ENCODE results near the gene ASIC2. TPM values are rescaled to one million over a fixed set of nuclear protein-coding genes. Genes with fewer than 3 reads are reported as not detected.
A peak's percentile ranks its signal among the peaks of the same experiment; 100 is the strongest.
"Not testable (repeated sequence)": the region's sequence is repeated elsewhere in the genome, so short reads cannot be mapped to it uniquely, and the experiment has no call there.

ASIC2 gene
- total RNA-seq, 1 donor from 2014 or later, result not detected

DNA sequence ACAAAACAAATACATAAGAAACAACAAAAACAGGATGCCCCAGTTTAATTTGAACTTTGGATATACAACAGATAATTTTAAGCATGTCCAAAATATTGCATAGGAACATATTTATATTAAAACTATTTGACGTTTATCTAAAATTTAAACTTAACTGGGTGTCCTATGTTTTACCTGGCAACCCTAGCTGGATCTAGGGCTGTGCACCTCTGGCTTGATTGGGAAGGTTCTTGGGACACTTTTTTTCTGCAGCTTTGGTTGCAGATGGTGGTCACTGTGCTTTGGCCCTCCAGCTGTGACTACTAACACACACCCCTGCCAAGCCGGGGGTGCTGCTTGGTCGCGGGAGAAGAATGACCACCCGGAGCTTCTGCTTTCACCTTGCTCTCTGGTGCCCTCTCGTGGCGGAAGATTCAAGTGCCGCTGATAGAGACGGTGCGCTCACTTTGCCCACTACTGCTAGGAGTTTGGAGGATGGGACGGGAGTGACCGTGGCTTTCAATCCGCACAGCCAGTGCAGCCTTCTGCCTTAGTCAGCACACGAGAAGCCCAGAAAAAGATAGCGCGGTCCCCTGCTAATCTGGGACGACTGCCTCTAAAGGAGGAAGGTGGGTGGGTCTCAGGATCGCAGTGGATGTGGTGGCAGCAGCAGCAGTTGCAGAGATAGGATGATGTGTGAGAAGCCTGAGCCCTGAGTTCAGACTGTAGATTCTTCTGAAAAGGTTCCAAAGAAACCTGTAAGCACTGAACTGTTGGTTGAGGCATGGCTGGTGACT, 294.8 kb downstream of the ASIC2 start:
- DNase-seq (ENCODE audit: extremely low read depth, low read depth, low spot score), result peak; percentile 23

DNA sequence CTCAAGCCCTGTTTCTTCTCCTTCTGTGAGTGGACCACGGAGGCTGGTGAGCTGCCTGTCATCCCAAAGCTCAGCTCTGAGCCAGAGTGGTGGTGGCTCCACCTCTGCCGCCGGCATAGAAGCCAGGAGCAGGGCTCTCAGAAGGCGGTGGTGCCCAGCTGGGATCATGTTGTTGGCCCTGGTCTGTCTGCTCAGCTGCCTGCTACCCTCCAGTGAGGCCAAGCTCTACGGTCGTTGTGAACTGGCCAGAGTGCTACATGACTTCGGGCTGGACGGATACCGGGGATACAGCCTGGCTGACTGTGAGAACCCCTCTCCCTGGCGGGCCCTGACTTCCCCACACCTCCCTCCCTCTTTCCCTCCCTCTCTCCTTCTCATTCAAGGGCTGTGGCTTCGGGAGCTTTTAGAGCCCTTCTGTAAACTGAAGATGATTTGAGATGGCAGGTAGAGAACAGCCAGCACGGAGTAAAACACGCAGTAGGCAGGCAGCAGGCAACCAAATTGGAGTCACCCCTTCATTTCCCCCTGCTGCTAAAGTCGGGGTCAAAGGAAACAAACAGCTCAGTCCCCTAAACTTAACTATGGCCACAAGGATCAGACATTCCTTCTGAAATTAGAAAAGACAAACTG, 297.6 kb downstream of the ASIC2 start:
- no peak for DNase-seq (ENCODE audit: extremely low read depth, low read depth, low spot score)

DNA sequence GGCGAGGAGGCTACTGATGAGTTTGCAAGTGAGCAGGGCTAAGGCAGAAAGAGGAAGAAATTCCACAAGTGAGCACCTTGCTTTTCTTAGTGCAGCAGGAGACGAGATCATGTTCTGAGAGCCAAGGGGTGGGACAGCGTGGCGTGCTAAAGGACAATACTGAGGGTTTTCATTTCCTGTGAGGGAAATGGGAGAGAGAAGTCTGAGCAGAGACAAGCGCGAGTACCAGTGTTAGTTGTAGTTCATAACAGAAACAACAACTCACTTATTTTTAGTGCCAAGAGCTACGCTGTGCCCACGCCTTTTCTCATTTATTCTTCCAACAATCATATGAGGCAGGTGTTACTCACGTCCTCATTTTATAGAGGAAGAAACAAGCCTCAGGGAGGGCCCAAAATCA, 299.1 kb downstream of the ASIC2 start:
- no peak for DNase-seq (ENCODE audit: extremely low read depth, low read depth, low spot score)

DNA sequence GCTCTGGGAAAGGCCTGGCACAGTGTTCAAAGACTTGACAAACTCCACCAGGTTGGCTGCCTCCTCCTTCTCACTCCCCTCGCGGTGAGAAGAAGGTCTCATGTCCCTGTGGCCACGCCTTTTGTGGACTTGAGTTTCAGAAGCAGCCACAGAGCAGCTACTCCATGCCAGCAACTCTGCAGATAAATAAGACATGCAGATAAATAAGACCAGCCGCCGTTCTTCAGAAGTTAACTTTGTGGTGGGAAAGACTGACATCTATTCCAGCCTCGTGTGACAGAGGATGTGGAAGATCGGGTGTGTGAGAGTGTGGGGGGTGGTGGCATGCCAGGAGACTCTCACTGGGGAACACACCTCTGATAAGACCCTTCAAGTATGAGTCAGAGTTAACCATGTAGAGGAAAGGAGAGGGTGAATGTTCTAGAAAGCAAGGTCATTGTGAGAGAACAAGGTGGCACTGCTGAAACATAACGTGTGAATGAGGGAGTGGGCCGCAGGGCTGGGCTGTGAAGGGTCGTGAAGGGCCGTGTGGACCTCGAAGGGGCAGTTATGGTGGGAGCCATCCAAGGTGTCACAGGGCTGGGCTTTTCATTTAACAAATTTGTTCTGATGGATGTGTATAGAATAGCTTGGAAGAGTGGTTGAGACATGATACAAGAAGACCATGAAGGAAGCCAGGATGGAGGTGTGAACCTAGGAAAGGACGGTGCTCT, 300.6 kb downstream of the ASIC2 start:
- DNase-seq (ENCODE audit: extremely low read depth, low read depth, low spot score), result no peak

DNA sequence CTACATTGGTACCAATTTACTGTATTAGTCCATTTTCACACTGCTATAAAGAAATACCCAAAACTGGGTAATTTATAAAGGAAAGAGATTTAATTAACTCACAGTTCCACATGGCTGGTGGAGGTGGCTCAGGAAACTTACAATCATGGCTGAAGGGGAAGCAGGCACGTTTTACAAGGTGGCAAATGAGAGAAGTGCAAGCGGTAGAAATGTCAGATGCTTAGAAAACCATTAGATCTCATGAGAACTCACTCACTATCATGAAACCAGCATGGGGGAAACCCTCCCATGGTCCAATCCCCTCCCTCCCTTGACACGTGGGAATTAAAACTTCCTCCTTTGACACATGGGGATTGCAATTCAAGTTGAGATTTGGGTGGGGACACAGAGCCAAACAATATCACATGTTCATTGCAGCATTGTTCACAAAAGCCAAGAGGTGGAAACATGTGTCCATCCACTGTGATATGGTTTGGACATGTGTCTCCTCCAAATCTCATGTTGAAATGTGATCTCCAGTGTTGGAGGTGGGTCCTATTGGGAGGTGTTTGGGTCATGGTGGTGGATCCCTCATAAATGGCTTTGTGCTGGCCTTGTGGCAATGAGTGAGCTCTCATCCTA, 304.5 kb downstream of the ASIC2 start:
- no peak for DNase-seq (ENCODE audit: extremely low read depth, low read depth, low spot score)

DNA sequence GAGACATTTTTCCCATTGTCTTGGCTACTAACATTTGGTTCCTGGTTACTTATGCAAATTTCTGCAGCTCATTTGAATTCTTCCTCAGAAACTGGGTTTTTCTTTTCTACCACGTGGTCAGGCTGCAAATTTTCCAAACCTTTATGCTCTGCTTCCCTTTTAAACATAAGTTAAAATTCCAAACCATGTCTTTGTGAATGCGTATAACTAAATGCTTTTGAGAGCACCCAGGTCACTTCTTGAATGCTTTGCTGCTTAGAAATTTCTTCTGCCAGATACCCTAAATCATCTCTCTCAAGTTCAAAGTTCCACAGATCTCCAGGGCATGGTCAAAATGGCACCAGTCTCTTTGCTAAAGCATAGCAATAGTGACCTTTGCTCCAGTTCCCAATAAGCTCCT, 305.2 kb downstream of the ASIC2 start:
- not testable (repeated sequence) for DNase-seq (ENCODE audit: extremely low read depth, low read depth, low spot score)

DNA sequence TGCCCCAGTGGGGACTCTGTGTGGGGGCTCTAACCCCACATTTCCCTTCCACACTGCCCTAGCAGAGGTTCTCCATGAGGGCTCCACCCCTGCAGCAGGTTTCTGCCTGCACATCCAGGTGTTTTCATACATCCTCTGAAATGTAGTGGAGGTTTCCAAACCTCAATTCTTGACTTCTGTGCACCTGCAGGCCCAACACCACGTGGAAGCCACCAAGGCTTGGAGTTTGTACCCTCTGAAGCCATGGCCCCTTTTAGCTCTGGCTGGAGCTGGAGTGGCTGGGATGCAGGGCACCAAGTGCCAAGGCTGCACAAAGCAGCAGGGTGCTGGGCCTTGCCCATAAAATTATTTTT, 305.7 kb downstream of the ASIC2 start:
- DNase-seq (ENCODE audit: extremely low read depth, low read depth, low spot score), result not testable (repeated sequence)

DNA sequence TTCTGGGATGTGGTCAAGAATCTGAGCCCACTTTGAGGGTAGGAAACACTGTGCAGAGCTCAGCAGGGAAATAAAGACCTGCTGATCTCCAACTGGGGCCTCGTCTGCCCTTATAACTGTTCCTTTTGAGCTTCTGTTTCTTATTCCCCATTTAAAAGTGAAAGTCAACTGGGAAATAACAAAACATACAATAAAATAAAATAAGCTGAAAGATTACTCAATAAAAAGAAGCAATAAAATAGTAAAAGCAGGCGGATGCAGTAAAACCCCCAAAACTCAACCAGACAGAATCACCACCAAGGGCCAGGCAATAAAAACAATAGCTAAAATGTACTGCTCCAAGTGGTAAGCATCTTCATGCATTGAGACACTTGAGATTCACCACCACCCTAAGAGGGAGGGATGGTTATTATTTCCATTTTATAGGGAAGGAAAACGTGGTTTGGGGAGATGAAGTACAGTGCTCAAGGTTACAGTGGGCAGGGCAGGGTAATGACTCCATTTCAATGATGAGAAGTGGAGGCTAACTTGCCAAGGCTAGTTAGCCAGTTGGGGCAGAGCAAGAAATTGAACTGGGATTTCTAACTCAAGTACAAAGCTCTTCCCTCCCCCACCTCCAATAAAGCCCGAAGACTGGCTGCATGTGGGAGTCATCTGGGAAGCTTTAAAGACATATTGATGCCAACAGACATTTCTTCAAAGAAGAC, 307.9 kb downstream of the ASIC2 start:
- DNase-seq (ENCODE audit: extremely low read depth, low read depth, low spot score), result no peak

DNA sequence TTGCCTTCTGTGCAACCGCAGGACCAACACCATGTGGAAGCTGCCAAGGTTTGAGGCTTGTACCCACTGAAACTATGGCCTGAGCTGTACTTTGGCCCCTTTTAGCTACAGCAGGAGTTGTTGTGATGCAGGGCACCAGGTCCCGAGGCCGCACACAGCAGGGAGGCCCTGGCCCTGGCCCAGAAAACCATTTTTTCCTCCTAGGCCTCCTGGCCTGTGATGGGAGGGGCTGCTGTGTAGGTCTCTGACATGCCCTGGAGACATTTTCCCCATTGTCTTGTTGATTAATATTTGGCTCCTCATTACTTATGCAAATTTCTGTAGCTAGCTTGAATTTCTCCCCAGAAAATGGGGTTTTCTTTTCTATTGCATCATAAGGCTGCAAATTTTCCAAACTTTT, 311.5 kb downstream of the ASIC2 start:
- DNase-seq (ENCODE audit: extremely low read depth, low read depth, low spot score), result not testable (repeated sequence)

DNA sequence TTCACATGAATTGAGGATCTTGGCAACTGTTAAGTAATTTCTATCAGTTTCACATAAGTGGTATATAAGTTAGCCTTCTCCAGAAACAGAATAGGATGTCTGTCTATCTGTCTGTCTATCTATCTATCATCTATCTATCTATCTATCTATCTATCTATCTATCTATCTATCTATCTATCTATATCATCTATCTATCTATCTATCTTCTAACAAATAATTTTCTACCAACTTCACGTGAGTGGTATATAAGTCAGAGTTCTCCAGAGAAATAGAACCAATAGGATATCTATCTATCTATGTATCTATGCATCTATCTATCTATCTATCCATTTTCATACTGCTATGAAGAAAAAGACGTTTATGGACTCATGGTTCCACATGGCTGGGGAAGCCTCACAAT, 312.9 kb downstream of the ASIC2 start:
- no peak for DNase-seq (ENCODE audit: extremely low read depth, low read depth, low spot score)

DNA sequence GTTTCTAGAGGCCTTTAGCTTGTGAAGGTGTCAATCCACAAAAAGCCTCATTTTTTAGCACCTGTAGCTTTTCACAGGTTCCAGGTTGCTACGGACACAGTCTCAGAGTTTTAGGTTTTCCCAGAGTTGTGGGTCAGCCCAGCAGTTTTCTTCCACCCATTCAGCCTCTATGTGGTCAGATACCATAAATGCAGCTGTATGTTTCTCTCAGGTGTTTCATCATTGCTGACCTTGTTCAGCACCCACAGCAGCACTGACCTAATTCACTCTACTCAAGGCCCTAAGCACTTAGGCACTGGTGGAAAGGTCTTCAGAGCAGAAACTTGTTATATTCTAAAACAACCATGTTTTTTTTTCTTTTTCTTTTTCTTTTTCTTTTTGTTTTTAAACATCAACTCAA, 316.5 kb downstream of the ASIC2 start:
- DNase-seq (ENCODE audit: extremely low read depth, low read depth, low spot score), result no peak

DNA sequence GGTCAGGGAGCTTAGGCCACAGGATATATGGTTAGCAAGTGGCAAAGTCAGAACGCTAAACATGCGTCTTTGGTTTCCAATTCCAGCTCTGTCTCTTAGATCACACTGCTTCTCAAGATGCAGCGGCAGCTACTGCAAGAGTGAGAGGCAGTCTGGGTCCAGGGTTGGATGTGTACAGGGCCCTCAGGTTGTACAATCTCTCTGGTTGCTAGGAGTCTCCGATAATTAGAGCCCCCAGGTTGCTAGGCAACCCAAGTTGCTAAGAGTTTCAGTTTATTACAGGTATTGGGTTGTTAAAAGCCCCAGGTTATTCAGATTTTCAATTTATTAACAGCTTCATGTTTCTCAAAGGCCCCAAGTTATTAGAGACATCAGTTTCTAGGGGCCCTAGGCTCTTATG, 317.0 kb downstream of the ASIC2 start:
- DNase-seq (ENCODE audit: extremely low read depth, low read depth, low spot score), result no peak

DNA sequence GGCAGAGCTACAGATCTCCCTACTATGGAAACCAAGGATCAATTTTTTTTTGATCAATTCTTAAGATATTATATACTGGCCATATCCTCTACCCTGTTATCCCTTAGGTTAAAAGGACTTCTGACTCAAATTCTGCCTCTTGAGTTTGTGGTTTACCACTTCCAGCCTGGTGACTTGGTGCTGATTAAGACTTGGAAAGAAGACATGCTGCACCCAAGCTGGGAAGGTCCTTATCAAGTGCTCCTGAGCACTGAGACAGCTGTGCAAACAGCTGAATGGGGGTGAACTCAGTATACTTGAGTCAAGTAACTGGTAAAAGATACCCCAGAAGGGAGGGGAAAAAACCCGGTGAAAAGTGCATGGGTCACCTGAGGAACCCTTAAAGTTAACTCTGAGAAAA, 321.9 kb downstream of the ASIC2 start:
- no peak for DNase-seq (ENCODE audit: extremely low read depth, low read depth, low spot score)

DNA sequence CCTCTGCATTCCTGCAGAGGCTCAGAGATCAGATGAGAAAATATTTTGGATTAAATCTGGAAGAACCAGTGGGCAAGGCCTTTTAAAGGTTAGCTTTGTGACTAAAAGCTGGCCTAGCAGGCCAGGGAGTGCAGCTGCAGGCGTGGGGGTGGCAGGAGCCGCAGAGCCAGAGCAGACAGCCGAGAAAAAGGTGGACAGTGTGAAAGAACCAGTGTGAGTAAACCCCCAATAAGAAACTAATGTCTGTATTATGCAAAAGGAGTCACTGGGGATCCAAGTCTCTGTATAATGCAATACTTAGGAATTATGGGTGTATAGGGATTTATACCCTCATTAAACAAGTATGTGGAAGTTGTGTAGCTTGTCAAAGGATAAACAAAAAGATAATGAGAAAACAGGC, 322.8 kb downstream of the ASIC2 start:
- no peak for DNase-seq (ENCODE audit: extremely low read depth, low read depth, low spot score)

DNA sequence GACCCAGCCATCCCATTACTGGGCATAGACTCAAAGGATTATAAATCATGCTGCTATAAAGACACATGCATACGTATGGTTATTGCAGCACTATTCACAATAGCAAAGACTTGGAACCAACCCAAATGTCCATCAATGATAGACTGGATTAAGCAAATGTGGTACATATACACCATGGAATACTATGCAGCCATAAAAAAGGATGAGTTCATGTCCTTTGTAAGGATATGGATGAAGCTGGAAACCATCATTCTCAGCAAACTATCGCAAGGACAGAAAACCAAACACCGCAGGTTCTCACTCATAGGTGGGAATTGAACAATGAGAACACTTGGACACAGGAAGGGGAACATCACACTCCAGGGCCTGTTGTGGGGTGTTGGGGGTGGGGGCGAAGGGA, 323.9 kb downstream of the ASIC2 start:
- DNase-seq (ENCODE audit: extremely low read depth, low read depth, low spot score), result not testable (repeated sequence)

DNA sequence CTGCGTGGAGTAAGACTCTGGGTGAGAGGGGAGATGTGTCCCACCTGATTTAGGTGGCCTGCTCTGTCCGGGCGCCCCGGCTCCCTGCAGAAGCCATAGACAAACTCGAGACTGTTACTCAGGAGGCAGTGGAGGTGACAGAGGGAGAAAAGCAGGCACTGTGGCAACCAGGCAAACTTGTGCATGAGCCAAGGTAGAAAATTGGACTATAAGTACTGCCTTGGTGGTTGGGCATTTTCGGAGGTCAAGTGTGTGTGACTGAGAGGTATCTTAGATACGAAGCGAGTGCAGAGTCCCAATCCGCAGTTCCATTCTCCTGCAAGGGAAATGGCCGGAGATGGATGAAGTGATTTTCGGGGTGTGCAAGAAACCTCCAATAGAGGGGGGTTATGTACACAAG, 328.6 kb downstream of the ASIC2 start:
- DNase-seq (ENCODE audit: extremely low read depth, low read depth, low spot score), result no peak

All from glomerular endothelial cell (primary cell).